Measurements from ENCODE around the gene TM4SF1.

Gene TM4SF1, protein sequence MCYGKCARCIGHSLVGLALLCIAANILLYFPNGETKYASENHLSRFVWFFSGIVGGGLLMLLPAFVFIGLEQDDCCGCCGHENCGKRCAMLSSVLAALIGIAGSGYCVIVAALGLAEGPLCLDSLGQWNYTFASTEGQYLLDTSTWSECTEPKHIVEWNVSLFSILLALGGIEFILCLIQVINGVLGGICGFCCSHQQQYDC

DNA sequence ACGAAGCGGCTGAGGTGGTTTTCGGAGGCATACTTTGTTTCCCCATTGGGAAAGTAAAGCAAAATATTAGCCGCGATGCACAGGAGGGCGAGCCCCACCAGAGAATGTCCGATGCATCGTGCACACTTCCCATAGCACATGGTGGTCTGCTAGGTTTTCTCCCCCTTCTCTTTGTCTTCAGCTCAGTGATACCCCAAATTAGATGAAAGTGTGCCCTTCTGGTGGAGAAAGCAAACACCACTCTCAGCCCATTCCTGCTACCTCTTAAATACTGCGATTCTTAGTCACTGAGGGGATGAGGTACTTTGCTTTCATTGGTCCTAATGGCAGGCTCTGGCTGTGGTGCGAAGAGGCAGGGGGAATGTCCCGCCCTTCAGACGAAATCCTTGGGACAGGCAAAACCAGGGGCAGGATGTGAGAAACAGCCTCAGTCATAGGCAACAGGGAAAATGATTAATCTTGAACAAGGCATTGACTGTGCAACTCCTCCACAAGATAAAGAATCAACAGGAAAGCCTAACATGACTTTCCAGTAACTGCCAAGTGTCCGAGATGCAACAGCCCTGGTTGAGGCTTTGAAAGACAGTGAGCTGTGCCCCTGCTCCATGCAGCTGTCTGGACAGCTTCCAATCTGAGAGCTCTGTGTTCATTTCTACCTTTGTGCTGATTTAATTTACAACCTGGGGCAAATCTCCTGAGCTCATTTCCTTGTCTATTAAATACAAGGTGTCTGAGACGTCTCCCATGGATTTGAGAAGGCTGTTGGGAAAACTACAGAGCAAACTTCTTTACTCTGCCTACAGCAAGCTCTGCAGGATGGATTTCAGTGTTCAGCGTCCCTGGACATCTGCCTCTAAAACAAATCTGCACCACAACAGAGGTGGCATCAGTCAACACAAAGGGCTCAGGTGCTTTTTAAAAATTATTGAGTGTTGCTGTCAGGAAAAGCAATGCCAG lies at the start of gene TM4SF1:
TM4SF1 (minus strand) TSS at position 242 of the 957 bp plus-strand sequence; CDS start at position 140, 102 bp downstream.
- in situ Hi-C loops (cut with MboI; ENCODE audit: low sequenced_read_pairs), result no loop called here

DNA sequence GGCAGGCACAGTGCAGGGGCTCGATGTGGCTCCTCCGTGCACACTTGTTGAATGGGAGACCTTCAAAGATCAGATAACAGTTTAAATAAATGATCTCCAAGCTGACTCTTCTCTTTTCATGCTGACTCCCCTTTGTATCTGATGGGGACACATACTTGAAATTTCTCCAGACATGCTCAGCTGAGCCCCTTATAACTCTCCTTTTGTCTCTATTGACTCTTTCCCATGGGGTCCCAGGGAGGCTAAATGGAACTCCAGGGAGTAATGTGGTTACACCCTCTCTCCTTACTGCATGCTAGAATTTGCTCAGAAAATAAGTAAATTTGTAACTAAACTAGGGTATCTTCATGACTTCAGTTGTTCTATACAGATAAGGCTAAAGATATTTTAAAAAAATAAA lies 48.9 kb upstream of the TM4SF1 start:
- in situ Hi-C loops (cut with MboI; ENCODE audit: low sequenced_read_pairs), result no loop called here

DNA sequence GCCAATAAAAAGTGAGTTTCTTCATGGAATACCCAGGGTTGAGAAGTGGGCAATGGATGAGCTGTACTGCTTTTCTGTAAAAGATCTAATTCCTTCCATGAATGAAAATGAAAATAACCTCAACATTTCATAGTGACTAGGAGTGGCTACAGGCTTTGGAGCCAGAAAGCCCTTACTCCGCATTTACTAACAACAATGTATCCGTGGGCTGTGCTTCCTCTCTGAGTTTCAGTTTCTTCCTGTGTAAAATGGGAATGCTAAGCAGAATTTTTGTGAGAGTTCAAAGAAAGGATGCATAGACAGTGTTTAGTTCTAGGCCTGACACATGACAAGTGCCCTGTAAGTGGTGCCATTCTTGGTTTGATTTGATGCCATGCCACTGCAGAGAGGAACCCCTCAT lies 47.5 kb upstream of the TM4SF1 start:
- in situ Hi-C loops (cut with MboI; ENCODE audit: low sequenced_read_pairs), result no loop called here

DNA sequence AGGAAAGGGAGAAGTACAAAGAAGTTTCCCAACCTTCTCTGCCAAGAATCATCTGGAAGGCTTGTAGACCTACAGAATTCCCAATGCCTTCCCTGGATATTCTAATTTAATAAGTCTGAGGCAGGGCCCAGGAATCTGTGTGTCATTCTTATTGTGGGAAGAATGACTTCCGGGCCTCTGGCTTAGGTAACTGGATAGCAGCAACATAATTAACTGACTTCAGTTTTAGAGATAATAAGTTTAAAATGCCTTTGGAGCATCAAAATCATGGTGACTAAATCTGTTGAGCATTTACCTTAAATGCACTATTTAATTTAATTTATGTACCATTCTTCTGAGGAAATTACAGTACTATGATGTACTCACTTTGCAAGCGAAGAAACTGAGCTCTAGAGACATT lies 44.3 kb upstream of the TM4SF1 start:
- in situ Hi-C loops (cut with MboI; ENCODE audit: low sequenced_read_pairs), result no loop called here

DNA sequence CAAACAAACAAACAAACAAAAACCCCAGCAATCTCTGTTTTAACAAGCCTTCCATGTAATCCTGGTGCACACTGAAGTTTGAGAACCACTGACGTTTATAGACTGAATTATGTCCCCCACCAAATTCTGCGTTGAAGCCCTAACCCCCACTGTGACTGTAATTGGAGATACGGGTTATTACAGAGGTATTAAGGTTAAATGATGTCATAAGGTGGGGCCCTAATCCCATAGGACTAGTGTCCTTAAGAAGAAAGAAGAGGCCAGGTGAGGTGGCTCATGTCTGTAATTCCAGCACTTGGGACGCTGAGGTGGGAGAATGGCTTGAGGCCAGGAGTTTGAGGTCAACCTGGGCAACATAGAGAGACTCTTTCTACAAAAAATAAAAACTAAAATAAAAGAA lies 42.4 kb upstream of the TM4SF1 start:
- in situ Hi-C loops (cut with MboI; ENCODE audit: low sequenced_read_pairs), result no loop called here

DNA sequence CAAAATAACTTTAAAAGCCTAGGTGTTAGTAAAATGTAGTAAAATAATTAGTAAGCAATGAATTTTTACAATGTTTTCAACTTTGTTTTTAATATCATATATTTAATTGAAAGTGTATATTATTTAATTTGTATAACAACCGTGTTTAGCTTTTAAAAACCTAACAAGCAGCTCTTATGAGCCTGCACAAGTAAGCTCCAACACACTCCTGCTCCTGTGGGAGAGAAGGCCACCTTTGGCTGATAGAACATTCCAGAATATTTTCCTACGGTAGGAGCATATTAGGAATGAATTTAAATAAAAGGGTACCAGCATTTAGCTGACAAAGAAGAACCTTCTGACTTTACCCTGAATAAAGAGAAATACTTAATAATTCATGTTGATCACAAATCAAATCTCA lies 40.3 kb upstream of the TM4SF1 start:
- in situ Hi-C loops (cut with MboI; ENCODE audit: low sequenced_read_pairs), result no loop called here

DNA sequence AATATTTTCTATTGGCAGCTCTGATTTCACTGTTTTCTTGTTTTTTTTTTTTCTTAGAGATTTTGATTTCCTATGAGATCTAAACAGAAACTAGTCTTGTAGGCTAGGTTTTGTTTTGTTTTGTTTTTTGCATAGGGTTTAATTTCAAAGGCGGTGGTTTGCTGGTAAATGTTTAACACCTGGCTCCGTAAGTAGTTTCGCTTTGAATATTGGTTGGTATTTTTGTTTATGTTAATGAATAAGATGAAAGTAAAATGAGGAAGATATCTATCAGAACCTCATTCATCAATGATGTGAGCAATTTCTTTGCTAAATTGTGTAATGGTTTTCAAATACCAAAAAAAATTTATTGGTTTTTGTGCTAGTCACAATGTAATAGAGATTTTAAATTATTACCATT lies 39.7 kb upstream of the TM4SF1 start:
- in situ Hi-C loops (cut with MboI; ENCODE audit: low sequenced_read_pairs), result no loop called here

DNA sequence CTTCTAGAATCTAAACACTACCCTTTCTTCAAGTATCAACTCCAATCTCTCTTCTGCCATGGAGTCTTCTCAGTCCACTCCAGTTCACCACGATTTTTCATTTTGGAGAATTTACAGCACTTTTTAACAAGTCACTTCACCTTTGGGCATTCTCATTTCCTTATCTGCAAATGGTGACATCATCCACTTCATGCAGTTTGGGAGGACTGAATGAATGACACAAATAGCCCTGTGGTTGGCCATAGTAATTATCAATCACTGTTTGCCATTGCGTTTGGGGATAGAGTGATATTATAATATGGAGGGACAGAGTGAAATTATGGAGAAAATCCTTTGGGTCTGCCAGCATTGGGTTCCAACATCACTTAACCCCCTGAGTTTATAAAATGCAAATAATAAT lies 38.0 kb upstream of the TM4SF1 start:
- in situ Hi-C loops (cut with MboI; ENCODE audit: low sequenced_read_pairs), result no loop called here

DNA sequence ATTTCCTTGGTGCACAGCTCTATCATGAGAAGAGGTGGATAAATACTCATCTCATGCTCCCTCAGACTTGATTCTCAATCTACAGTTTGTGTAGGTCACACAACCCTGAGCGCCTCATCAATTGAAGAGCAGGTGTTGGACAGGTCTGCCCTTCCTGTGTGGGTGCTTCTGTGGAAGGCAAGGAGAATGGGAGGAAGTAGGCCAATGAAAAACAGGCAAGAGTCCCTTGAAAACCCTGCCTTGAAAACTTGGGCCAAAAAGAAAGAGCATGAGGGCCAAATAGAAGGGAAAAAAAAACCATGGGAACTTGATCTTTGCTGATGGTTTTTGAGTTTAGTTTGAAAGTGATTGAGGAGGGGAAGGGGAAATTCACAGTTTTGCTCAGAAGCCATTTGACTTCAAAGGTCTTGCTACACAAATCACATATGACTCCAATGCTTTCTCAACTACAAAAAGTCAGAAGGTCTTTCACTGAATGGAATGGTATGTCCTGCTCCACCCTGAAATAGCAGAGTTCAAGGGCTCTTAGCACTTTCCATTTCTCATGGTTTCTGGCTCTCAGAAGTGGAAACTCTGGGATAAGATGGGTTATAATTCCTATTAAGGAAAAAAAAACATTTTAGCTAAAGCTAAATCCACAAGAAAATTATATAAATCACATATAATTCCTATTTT lies 37.2 kb upstream of the TM4SF1 start:
- in situ Hi-C loops (cut with MboI; ENCODE audit: low sequenced_read_pairs), result no loop called here

DNA sequence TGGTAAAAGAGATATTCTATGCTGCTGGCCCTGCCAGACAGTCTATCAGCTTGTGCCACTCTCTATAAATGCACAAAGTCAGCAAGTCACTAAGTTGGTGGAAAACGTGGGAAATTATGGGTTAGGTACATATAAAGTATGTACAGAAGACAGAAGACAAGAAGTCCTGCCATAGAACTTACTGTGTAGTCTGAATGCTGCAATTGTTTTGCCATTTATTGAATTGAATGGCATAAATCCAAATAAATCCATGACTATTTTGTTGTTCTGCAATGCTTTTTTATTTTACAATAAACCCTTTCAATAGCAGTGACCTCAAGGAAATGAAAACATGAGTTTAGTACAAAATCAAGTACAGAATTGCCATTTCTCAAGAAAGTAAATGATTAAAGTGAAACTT lies 34.1 kb upstream of the TM4SF1 start:
- in situ Hi-C loops (cut with MboI; ENCODE audit: low sequenced_read_pairs), result no loop called here

DNA sequence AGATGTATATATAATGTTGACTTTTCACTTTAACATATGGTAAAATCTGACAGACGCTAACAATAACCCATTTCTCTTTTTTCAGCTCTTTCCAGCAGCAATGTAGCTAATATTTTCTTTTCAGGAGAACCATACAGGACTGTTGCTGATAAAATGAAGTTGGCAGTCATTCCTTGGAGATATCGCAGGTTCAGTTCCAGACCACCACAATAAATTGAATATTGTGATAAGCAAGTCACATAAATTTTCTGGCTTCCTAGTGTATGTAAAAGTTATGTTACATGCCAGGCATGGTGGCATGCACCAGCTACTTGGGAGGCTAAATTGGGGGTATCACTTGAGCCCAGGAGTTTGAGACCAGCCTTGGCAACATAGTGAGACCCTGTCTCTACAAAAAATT lies 31.9 kb upstream of the TM4SF1 start:
- in situ Hi-C loops (cut with MboI; ENCODE audit: low sequenced_read_pairs), result no loop called here

DNA sequence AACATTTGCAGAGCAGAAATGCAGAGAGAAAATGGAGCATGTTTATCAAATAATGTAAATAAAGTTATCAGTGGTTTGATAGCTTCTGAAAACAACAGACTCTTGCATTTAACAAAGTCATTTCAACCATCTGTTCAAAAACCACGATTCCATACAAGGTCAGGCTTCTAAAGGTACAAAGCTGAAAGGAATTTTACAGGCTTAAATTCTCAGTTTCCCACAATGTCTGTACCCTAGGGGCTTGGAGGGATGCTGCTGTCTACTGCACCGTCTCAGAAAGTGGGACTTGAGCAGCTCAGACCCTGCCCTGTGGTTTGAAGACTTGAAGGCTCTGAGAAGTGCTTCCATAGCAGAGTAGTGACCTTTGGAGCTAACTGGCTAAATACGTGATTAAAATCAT lies 30.4 kb upstream of the TM4SF1 start:
- in situ Hi-C loops (cut with MboI; ENCODE audit: low sequenced_read_pairs), result no loop called here

DNA sequence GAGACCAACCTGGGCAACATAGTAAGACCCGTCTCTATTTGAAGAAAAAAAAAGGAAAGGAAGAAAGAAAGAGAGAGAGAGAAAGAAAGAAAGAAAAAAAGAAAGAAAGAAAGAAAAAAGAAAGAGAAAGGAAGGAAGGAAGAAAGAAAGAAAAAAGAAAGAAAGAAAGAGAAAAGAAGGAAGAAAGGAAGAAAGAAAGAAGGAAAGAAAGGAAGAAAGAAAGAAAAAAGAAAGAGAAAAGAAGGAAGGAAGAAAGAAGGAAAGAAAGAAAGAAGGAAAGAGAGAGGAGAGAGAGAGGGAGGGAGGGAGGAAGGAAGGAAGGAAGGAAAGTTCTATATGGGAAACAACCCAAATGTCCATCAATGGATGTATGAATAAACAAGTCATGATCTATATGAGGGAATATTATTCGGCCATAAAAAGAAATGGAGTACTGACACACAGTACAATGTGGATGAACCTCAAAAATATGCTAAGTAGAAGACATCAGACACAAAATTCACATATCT lies 28.8 kb upstream of the TM4SF1 start:
- in situ Hi-C loops (cut with MboI; ENCODE audit: low sequenced_read_pairs), result no loop called here

DNA sequence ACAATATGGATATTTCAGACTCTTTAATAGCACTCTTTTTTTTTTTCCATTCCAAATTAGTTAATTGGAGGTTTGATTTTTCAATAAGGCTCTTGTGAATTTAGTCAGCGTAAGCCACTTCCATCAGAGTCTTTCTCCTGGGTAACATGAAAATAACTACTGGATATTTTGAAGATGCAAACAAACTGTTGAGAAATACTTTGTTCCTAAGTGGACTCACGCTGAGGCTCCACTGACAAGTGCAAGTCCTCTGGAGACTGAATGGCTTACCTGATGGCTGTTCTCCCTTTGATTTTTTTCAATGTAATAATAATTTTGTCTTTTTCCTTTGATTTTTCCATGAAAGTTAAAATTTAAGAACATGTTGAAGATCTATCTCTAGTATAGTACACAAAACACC lies 26.0 kb upstream of the TM4SF1 start:
- in situ Hi-C loops (cut with MboI; ENCODE audit: low sequenced_read_pairs), result no loop called here

DNA sequence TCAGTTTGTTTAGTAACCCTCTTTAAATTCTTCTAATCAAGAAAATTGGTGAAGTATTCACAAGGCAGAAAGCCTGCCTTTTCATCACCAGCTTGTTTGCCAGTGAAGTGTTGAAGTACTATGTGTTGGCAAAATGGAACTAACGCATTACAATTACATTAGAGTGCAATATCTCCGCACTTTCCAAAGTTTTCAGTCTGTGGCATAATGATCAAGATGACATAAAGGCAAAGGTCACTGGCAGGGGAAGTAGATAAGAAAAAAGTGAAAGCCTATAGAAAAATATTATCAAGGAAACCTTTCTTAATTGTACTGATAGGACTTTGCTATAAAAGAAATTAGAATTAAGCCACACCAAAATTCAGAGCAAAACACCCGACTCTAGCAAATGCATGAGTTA lies 25.0 kb upstream of the TM4SF1 start:
- in situ Hi-C loops (cut with MboI; ENCODE audit: low sequenced_read_pairs), result no loop called here

DNA sequence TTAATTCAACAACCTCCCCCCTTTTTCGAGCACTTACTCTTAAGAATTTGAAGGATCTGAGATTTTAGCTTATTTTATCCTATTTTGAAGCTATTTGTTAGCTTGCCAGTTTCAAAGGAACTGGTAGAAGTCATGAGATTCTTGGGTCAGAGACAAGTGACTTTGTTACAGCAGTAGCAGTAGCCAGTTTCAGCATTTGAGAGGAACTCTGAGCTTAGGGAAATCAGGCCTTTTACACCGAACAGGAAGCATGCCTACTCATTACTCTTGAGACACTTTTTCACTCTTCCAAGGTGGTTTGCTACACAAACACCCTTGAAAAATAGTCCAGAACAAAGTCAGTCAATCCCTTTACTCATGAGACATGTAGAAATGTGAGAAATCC lies 24.5 kb upstream of the TM4SF1 start:
- in situ Hi-C loops (cut with MboI; ENCODE audit: low sequenced_read_pairs), result no loop called here

DNA sequence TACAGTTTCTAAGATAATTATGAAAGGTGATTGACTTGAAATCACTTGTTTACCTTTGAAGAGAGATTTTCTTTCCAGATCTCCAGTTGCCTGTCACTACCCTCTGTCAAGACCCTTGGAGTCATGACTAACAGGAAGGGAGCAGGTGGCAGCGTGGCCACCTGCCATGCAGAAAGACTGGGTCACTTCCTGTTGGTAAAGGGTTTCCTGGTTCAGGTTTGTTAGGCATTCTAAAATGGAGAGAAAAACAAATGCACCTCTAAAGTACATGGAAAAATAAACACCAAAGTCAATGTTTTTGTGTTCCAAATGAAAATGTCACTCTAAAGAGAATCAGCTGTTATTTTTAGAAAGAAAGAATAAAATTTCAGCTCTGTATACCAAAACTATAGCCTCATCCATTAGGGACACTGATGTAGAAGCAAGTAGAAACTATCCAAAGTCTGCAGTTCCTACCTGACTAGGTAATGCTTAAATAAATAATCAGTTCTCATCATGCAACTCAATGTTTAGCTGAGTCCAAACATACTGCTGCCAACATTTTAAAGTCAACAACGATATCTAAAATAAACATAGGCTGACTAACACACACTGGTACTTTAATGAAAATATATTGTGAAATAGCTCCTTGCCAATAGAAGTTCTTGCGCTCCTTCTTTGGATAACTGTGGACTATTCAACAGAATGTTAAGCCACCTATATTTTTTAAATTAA lies 23.9 kb upstream of the TM4SF1 start:
- in situ Hi-C loops (cut with MboI; ENCODE audit: low sequenced_read_pairs), result no loop called here

DNA sequence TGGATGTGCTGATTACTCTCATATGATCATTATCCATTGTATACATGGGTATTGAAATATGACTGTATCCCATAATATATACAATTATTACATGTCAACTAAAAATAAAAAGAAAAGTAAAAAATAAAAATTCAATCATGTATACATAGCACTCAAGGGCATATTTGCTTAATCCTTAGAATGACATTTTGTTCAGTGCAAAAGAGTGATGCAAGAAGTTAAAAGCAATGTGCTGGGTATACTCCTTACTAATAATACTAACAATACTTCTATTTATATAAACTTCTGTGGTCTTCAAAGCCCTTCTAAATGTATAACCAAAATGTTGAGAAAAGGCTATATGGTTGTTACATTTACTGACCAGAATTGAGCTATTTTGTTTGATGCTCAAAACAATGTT lies 23.2 kb upstream of the TM4SF1 start:
- in situ Hi-C loops (cut with MboI; ENCODE audit: low sequenced_read_pairs), result no loop called here

DNA sequence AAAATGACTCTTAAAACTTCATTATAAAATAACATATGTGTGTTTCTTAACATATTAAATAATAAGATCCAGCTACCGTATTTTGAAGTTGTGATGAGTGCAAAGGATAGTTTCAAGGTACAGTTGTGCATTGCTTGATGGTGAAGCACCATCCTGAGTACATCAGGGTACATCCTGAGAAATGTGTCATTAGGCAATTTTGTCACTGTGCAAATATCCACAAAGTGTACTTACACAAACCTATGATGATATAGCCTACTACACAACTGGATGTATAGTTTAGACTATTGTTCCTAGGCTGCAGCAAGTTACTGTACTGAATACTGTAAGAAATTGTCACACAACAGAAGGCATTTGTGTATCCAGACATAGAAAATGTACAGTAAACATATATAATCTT lies 20.8 kb upstream of the TM4SF1 start:
- in situ Hi-C loops (cut with MboI; ENCODE audit: low sequenced_read_pairs), result no loop called here

DNA sequence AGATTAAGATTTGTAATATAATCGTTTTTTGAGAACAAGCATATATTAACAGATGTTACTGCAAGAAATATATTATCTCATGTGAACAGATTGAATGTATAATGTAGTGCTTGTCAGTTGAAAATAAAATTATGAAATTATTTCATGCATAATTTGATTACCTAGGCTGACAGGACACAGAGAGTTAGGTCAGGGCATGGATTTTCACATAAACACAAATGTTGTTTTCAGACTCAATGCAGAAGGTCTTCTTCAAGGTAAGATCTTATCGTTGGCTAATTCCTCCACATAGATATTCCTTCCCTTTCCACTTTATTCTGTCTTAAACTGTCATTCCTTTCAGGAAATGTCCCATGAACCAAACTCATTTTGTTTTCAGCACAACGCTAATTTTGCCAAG lies 20.1 kb upstream of the TM4SF1 start:
- in situ Hi-C loops (cut with MboI; ENCODE audit: low sequenced_read_pairs), result no loop called here

DNA sequence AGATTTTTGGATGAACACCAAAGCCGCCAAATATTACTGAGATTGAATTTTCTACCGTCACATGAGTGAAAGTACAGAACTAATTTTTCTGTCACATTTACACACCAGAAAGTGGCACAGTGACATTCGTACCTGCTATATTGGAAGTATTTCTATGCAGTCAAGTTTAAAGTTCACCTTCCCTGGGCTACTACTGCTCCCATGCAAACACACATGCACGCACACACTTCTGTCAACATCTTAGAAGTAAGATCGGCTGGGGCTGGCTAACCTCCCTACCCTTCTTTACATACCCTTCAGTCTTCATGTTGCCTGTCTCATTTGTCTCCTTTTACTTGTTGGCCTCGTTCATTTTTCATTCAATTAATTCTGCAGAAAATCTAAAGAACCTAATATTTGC lies 19.0 kb upstream of the TM4SF1 start:
- in situ Hi-C loops (cut with MboI; ENCODE audit: low sequenced_read_pairs), result no loop called here
